Raji (cell line): ENCODE data around the gene LRMDA.

Experiments
- POLR2A ChIP-seq: IDR thresholded peaks from 2 replicates; pipeline ENCODE4 v1.6.1; 2011; ENCODE audit warnings: low read depth, low read length, control low read depth; ENCODE audit not compliant: insufficient read depth

Gene LRMDA

GRCh38 chr10:75836064-75836463 is 404.6 kb downstream of the LRMDA start:
- TF ChIP-seq POLR2A: no peak

- no peak for TF ChIP-seq POLR2A
These were observed 407.1 kb downstream of the LRMDA start for GRCh38 chr10:75838486-75838885.

GRCh38 chr10:75839020-75839419 is 407.6 kb downstream of the LRMDA start:
- no peak for TF ChIP-seq POLR2A

GRCh38 chr10:75841266-75841665 is 409.8 kb downstream of the LRMDA start:
- no peak for TF ChIP-seq POLR2A

GRCh38 chr10:75845176-75845947 is 413.9 kb downstream of the LRMDA start:
- no peak for TF ChIP-seq POLR2A

- no peak for TF ChIP-seq POLR2A
These were observed 416.1 kb downstream of the LRMDA start for GRCh38 chr10:75847477-75847876.

- TF ChIP-seq POLR2A: no peak
These were observed 420.3 kb downstream of the LRMDA start for GRCh38 chr10:75851580-75852345.

- TF ChIP-seq POLR2A: no peak
These were observed 421.5 kb downstream of the LRMDA start for GRCh38 chr10:75852851-75853484.

GRCh38 chr10:75857269-75857846 is 425.9 kb downstream of the LRMDA start:
- no peak for TF ChIP-seq POLR2A

GRCh38 chr10:75857896-75858295 is 426.5 kb downstream of the LRMDA start:
- TF ChIP-seq POLR2A: no peak

- TF ChIP-seq POLR2A: no peak
These were observed 426.9 kb downstream of the LRMDA start for GRCh38 chr10:75858339-75858738.

- TF ChIP-seq POLR2A: no peak
These were observed 427.7 kb downstream of the LRMDA start for GRCh38 chr10:75859141-75859540.

- TF ChIP-seq POLR2A: no peak
These were observed 428.6 kb downstream of the LRMDA start for GRCh38 chr10:75860009-75860408.

GRCh38 chr10:75861582-75861981 is 430.2 kb downstream of the LRMDA start:
- TF ChIP-seq POLR2A: no peak

- TF ChIP-seq POLR2A: no peak
These were observed 431.5 kb downstream of the LRMDA start for GRCh38 chr10:75862935-75863334.
